HG02981 (cell line): ENCODE data around the gene KRTCAP2.
"Not testable (repeated sequence)": the region's sequence is repeated elsewhere in the genome, so short reads cannot be mapped to it uniquely, and the experiment has no call there.

Source experiments
- ATAC-seq: cut with Tn5 transposase; IDR thresholded peaks from one replicate; pipeline ENCODE4 v1.9.1; 2021; ENCODE audit warnings: mild to moderate bottlenecking, moderate library complexity; ENCODE audit not compliant: unreplicated experiment

KRTCAP2 gene

GRCh38 chr1:155170101-155170785 lies 2.9 kb downstream of the KRTCAP2 start:
- ATAC-seq, result no peak

DNA sequence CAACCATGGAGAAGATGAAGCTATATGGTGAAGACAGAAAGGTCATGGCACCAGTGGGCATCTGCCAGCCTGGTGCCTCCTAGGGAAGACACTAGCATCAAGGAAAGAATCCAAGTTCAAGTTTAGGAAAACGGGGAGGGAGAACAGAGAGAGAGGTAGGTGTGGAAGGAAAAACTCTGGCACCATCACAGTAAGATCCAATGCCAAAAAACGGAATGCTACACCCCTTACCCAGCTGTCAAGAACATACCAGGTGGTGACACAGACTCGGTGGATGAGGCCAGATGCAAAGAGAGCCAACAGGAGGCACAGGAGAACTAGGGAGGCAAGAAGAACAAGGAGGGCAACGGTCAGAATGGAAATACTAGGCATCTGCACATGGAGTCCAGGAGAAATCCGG lies 3.6 kb downstream of the KRTCAP2 start:
- no peak for ATAC-seq

- no peak for ATAC-seq
These were observed 4.5 kb downstream of the KRTCAP2 start for GRCh38 chr1:155168456-155169210.

DNA sequence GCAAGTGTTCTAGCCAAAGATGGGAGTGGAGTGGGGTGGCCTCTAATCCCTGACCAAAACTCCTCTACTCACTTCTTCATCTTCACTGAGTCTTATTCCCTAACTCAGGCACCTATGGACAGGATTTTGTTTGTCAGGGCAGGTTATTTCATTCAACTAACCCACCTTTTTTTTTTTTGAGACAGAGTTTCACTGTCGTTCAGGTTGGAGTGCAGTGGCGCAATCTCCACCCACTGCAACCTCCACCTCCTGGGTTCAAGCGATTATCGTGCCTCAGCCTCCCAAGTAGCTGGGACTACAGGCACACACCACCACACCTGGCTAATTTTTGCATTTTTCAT lies 5.0 kb downstream of the KRTCAP2 start:
- not testable (repeated sequence) for ATAC-seq

DNA sequence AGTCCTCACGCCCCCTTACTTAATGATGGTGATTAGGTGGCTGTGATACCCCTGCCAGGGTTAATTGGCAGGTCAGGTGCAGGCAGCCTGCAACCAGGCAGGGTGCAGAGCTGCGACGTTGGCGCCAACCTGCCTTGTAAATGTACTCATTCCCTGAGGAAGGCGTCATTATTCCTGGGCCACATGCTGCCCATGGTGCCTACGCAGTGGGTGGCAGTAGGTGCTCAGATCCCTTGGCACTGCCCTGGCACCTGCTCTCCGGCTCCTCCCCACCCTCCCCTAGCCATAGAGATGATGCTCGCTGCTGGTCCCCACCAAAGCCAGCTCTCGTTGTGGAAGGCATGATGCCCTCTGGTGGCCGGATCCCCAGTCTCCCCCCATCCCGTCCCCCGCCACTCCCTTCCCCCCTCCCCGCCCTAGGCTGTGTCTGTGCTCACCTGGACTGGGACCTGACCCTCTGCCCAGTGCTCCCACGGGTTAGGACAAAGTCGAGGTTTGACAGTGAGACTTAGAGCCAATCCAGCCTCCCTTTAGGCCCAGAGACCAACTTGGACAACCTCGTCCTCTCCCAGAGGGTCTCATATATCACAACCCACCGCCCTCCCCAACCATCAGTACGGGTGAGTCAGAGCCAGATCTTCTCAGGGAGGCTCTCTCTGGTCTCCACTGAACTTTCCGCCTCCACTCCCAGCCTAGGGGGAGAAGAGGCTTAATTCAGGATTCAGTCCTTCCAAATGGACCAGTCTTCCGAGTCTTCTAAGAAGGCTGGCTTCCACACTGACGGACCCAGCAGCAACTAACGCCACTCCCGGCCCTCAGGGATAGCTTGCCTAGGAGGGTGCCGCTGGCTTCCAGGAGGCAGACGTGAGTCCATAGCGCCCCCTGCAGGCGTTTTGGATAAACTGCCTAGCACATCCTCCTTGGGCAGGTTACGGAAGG lies 5.7 kb downstream of the KRTCAP2 start:
- no peak for ATAC-seq

DNA sequence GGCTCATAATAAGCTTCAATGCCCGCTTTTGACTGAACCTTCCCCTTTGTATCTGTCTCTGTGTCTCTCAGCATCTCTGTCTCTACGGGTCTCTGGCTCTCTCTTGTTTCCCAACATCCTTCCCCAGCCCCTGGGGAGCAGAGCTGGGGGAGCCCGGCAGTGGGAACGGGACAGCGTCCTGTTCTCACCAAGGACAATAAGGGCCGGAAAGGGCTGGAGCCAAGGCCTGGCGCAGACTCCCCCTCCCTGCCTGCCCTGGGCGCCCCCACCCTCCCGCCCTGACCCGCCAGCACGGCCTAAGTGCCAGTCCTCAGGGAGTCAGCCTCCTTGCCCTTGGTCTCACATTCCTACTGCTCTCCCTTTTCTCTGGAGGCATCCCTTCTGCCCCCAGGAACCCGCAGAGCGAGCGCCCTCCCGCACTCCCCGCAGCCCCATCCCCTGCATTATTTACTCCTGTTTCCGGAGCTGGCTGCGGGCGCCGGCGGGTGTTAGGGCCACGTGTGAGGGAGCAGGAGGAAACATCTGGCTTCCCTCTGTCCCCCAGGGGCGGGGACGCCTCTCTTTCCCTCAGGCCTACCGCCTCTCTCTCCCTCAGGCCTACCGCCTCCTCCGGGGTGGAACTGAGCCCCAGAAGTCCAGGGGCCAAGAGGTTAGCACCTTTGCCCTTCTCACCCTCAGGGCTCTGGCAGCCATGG lies 6.5 kb downstream of the KRTCAP2 start:
- no peak for ATAC-seq

DNA sequence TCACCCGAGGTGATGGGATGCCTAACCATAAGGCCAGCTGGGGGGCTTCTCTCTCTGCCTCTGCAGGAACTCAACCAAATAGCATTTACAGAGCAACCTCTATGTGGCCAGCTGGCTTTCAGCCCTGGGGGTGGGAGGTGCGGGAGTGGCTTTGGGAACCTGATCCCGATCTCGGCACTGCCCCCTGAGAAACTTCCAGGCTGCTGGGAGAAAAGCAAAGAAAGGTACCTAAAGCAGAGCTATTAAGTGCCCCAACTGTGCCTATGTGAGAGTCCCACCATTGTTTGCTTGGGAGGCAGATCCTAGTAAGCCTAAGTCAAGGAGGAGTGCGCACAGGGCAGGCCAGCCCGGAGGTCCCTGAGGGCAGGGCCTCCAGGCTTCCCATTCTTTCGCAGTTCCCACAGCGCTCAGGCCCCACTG lies 7.0 kb downstream of the KRTCAP2 start:
- ATAC-seq, result no peak

DNA sequence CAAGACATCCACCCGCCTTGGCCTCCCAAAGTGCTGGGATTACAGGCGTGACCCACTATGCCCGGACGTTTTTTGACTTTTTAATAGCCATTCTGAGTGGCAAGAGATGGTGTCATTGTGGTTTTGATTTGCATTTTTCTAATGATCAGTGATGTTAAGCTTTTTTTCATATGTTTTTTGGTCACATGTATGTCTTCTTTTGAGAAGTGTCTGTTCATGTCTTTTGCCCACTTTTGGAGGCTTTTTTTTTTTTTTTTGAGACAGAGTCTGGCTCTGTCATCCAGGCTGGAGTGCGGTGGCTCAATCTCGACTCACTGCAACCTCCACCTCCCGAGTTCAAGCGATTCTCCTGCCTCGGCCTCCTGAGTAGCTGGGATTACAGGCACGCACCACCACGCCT lies 8.5 kb downstream of the KRTCAP2 start:
- not testable (repeated sequence) for ATAC-seq

- not testable (repeated sequence) for ATAC-seq
These were observed 9.3 kb downstream of the KRTCAP2 start for GRCh38 chr1:155163785-155164184.

- ATAC-seq, result not testable (repeated sequence)
These were observed 10.5 kb downstream of the KRTCAP2 start for GRCh38 chr1:155162631-155163030.

DNA sequence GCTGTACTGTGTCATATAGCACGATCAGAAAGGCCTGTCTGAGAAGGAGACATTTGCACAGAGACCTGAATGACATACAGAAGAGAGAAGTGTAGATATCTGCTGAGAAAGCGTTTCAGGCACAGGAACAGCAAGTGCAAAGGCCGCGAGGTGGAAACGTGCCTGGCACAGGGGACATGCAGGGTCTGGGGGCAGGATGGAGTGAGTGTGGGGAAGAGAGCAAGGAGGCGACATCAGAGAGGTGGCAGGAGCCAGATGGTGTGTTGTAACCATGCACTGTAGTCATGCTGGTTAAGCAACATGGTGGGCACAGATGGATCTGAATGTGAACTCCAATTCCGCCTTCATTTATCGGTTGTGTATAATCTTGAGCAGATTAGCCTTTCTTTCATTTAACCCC lies 13.0 kb downstream of the KRTCAP2 start:
- no peak for ATAC-seq

- ATAC-seq, result no peak
These were observed 14.1 kb downstream of the KRTCAP2 start for GRCh38 chr1:155158991-155159390.

DNA sequence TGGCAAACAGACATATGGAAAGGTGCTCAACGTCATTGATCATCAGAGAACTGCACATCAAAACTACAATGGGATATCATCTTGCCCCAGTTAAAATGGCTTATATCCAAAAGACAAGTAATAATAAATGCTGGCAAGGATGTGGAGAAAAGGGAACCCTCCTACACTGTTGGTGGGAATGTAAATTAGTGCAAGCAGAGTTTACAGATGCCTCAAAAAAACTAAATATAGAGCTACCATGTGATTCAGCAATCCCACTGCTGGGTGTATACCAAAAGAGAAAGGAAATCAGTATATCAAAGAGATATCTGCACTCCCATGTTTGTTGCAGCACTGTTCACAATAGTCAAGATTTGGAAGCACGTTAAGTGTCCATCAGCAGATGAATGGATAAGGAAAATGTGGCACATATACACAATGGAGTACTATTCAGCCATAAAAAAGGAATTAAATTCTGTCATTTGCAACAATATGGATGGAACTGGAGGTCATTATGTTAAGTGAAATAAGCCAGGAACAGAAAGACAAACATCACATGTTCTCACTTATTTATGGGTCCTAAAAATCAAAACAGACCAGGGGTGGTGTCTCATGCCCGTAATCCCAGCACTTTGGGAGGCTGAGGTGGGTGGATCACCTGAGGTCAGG lies 17.0 kb downstream of the KRTCAP2 start:
- ATAC-seq, result not testable (repeated sequence)

GRCh38 chr1:155145491-155145890 lies 27.6 kb downstream of the KRTCAP2 start:
- no peak for ATAC-seq

DNA sequence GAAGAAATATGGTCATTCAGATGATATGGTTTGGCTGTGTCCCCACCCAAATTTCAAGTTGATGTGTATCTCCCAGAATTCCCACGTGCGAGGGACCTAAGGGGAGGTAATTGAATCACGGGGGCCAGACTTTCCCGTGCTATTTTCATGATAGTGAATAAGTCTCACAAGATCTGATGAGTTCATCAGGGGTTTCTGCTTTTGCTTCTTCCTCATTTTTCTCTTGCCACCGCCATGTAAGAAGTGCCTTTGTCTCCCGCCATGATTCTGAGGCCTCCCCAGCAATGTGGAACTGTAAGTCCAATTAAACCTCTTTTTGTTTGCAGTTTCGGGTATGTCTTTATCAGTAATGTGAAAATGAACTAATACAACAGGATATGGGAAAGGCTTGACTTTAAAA lies 31.4 kb downstream of the KRTCAP2 start:
- ATAC-seq, result no peak

- no peak for ATAC-seq
These were observed 32.5 kb downstream of the KRTCAP2 start for GRCh38 chr1:155140630-155140953.

DNA sequence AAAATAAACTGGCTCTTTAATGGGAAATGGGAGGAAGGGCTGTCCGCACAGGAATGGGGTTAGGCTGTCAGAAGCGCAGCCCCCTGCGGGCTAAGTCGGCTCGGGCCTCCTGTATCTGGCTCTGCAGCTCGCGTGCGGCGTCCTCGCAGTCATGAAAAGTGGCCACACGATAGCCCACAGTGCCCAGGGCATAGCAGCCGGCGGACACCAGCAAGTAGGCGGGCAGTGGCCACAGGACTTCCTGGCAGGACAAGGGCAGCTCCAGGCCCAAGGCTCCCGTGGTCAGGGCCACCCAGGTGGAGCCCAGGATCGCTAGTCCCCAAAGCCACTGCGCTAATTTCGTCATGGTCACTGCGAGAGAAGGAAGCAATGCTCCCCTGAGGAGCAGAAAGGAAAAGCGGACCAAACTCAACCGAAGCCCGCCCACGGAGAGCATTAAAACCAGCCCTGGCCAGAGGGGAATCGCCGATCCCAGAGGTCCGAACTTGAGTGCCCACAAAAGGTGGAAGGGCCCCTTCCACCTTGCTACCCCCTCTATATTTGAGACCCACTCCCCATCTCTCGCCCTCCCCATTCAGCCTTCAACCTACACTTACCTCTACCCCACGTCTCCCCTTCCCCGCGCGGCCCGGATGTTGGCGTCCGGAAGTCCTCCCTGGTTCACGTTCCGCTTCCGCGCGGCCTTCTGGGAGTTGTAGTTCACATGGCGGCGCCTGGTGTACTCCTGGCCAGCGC lies 33.0 kb downstream of the KRTCAP2 start, which contains the start of gene DPM3:
DPM3 (minus strand) TSS at position 637 of the 735 bp plus-strand sequence; CDS start at position 346, 291 bp downstream.
- peak; percentile 64 for ATAC-seq

GRCh38 chr1:155137154-155137949 lies 35.8 kb downstream of the KRTCAP2 start:
- no peak for ATAC-seq

DNA sequence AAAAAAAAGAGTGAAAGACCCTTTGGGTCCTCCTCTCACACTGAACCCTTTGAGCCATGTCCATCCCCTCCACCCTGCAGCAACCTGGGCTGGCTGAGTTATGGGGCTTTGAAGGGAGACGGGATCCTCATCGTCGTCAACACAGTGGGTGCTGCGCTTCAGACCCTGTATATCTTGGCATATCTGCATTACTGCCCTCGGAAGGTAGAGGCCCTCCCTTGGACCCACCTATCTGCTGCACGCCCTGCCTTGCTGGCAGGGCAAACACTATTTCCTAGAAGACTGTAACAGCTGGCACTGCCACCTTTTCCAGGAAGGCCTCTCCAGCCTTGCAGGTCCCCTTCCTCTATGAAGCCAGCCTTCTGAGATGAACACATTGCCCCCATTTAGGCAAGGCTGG lies 36.4 kb downstream of the KRTCAP2 start:
- ATAC-seq, result no peak
